HEK293 (cell line): ENCODE results near the gene UCN2.

ENCODE experiments used
- CTCF ChIA-PET: fragments of 350-600 bp; formaldehyde crosslinking; extraction: SDS; loops from one replicate; lab custom pipeline; 2021; ENCODE audit warnings: antibody characterized with exemption; lab: Yijun Ruan, JAX
- POLR2A ChIA-PET: fragments of 300-600 bp; formaldehyde crosslinking; extraction: SDS; loops from one replicate; lab custom pipeline; 2020; ENCODE audit warnings: antibody characterized with exemption, inconsistent platforms; lab: Yijun Ruan, JAX
- H3K27ac ChIP-seq: fragments of 200-500 bp; sonication (Bioruptor generic); 2 replicates; pipeline ENCODE4 v1.5.1; 2014; ENCODE audit warnings: low read depth, low read length, control low read depth, inconsistent platforms; ENCODE audit errors: extremely low read depth
- H3K36me3 ChIP-seq, 2 experiments: fragments of 200-500 bp in 1 of 2; sonication (Bioruptor generic) in 1 of 2; 1 replicate in 1 of 2; 2 replicates in 1 of 2; pipeline ENCODE4 v1.5.1; 2014 to 2017; ENCODE audit warnings: inconsistent platforms in 2 of 2, low read length in 2 of 2; ENCODE audit not compliant: control insufficient read depth in 2 of 2, insufficient read depth in 1 of 2
- H3K4me1 ChIP-seq: fragments of 200-500 bp; sonication (Bioruptor generic); 2 replicates; pipeline ENCODE4 v1.5.1; 2014; ENCODE audit warnings: mild to moderate bottlenecking, low read length, inconsistent platforms; ENCODE audit not compliant: control insufficient read depth, insufficient read depth
- H3K4me3 ChIP-seq: 2 replicates; pipeline ENCODE4 v1.5.1; 2011; ENCODE audit warnings: low read depth, mild to moderate bottlenecking, control low read depth, low read length, moderate library complexity
- H3K9me3 ChIP-seq: fragments of 200-500 bp; sonication (Bioruptor generic); 2 replicates; pipeline ENCODE4 v1.5.1; 2014; ENCODE audit warnings: low read depth, low read length, inconsistent platforms; ENCODE audit not compliant: control insufficient read depth, insufficient read depth
- REST ChIP-seq: fragments of 450-650 bp; formaldehyde crosslinking; IDR thresholded peaks from 2 replicates; pipeline ENCODE4 v1.5.1; 2016; ENCODE audit warnings: missing biosample characterization, missing genetic modification characterization
- SCRT2 ChIP-seq: fragments of 450-650 bp; formaldehyde crosslinking; IDR thresholded peaks from 2 replicates; pipeline ENCODE4 v1.5.1; 2016; ENCODE audit warnings: missing biosample characterization, missing genetic modification characterization
- SETDB1 ChIP-seq: IDR thresholded peaks from one replicate; pipeline ENCODE4 v1.6.1; 2017; ENCODE audit warnings: mild to moderate bottlenecking, low read length, moderate library complexity, mixed read lengths; ENCODE audit not compliant: insufficient read length
- TRIM28 ChIP-seq: IDR thresholded peaks from 2 replicates; pipeline ENCODE4 v1.6.1; 2011; ENCODE audit warnings: low read length, control low read depth, borderline replicate concordance
- WT1 ChIP-seq: fragments of 450-650 bp; formaldehyde crosslinking; IDR thresholded peaks from 2 replicates; pipeline ENCODE4 v1.5.1; 2016; ENCODE audit warnings: missing biosample characterization, missing genetic modification characterization
- ZBTB17 ChIP-seq: fragments of 450-650 bp; formaldehyde crosslinking; IDR thresholded peaks from 2 replicates; pipeline ENCODE4 v1.5.1; 2016; ENCODE audit warnings: missing biosample characterization, missing genetic modification characterization
- ZFP3 ChIP-seq: fragments of 450-650 bp; formaldehyde crosslinking; IDR thresholded peaks from 2 replicates; pipeline ENCODE4 v1.5.1; 2016; ENCODE audit warnings: low read depth, missing biosample characterization, missing genetic modification characterization
- ZNF155 ChIP-seq: fragments of 450-650 bp; formaldehyde crosslinking; IDR thresholded peaks from 2 replicates; pipeline ENCODE4 v1.5.1; 2016; ENCODE audit warnings: missing biosample characterization, missing genetic modification characterization
- ZNF157 ChIP-seq: fragments of 450-650 bp; formaldehyde crosslinking; IDR thresholded peaks from 2 replicates; pipeline ENCODE4 v1.5.1; 2016; ENCODE audit warnings: missing biosample characterization, missing genetic modification characterization
- ZNF174 ChIP-seq: fragments of 450-650 bp; formaldehyde crosslinking; IDR thresholded peaks from 2 replicates; pipeline ENCODE4 v1.5.0; 2017; ENCODE audit warnings: missing biosample characterization, mild to moderate bottlenecking, missing genetic modification characterization
- ZNF202 ChIP-seq: fragments of 450-650 bp; formaldehyde crosslinking; IDR thresholded peaks from 2 replicates; pipeline ENCODE4 v1.5.1; 2016; ENCODE audit warnings: missing biosample characterization, missing genetic modification characterization, borderline replicate concordance
- ZNF280C ChIP-seq: fragments of 450-650 bp; formaldehyde crosslinking; IDR thresholded peaks from 2 replicates; pipeline ENCODE4 v1.5.1; 2016; ENCODE audit warnings: missing biosample characterization, missing genetic modification characterization
- ZNF335 ChIP-seq: fragments of 450-650 bp; formaldehyde crosslinking; conservative IDR thresholded peaks from 2 replicates; pipeline ENCODE4 v1.5.1; 2016; ENCODE audit warnings: missing biosample characterization, missing genetic modification characterization
- ZNF354C ChIP-seq: fragments of 450-650 bp; formaldehyde crosslinking; IDR thresholded peaks from 2 replicates; pipeline ENCODE4 v1.5.1; 2016; ENCODE audit warnings: missing biosample characterization, missing genetic modification characterization, low read depth, borderline replicate concordance
- ZNF37A ChIP-seq: fragments of 450-650 bp; IDR thresholded peaks from 2 replicates; pipeline ENCODE4 v1.5.1; 2018; ENCODE audit warnings: missing biosample characterization, missing genetic modification characterization
- ZNF394 ChIP-seq: fragments of 450-650 bp; formaldehyde crosslinking; IDR thresholded peaks from 2 replicates; pipeline ENCODE4 v1.5.1; 2016; ENCODE audit warnings: missing biosample characterization, missing genetic modification characterization, mild to moderate bottlenecking, moderate library complexity, borderline replicate concordance
- ZNF404 ChIP-seq: fragments of 450-650 bp; formaldehyde crosslinking; IDR thresholded peaks from 2 replicates; pipeline ENCODE4 v1.5.1; 2017; ENCODE audit warnings: missing biosample characterization, missing genetic modification characterization
- ZNF76 ChIP-seq: fragments of 450-650 bp; formaldehyde crosslinking; IDR thresholded peaks from 2 replicates; pipeline ENCODE4; 2016; ENCODE audit warnings: low read depth, missing biosample characterization, missing genetic modification characterization, borderline replicate concordance

UCN2 gene

GRCh38 chr3:48596676-48597407 is 33.3 kb upstream of the UCN2 start (continued):
- no peak for TF ChIP-seq REST (tag by site-specific recombination)
- no peak for TF ChIP-seq ZNF155 (tag by site-specific recombination)
- no peak for TF ChIP-seq ZNF174
- no peak for TF ChIP-seq ZNF354C (tag by site-specific recombination)
- no peak for TF ChIP-seq ZNF76
- no peak for TF ChIP-seq ZNF202
- no peak for TF ChIP-seq ZNF280C (tag by site-specific recombination)
- no peak for TF ChIP-seq ZNF404 (tag by site-specific recombination)
- TF ChIP-seq SETDB1 = no peak
- TF ChIP-seq ZNF157 (tag by site-specific recombination) = no peak
- no peak for TF ChIP-seq ZBTB17 (tag by site-specific recombination)
- no peak for TF ChIP-seq ZNF335 (tag by site-specific recombination)
- TF ChIP-seq, all 188 proteins: peak for 0

GRCh38 chr3:48596157-48596556 is 32.6 kb upstream of the UCN2 start:
- Histone ChIP-seq H3K4me3 (no peak overlapping the region), H3K27ac (no peak overlapping the region; the same call in 1 of the 2 replicates), H3K36me3 (peaks cover 0 to 45% of the 10 kb centered on the region in 2 experiments; a peak in 1 of 3 replicates), H3K4me1 (no peaks in the 10 kb centered on the region; the same call in 1 of the 2 replicates), H3K9me3 (no peaks in the 10 kb centered on the region)
- TF ChIP-seq SCRT2 (tag by site-specific recombination) = peak; percentile 57
- TF ChIP-seq ZFP3 = no peak
- TF ChIP-seq WT1 (tag by site-specific recombination) = no peak
- no peak for TF ChIP-seq ZNF394 (tag by site-specific recombination)
- no peak for TF ChIP-seq ZNF37A
- no peak for TF ChIP-seq TRIM28
- ChIA-PET POLR2A (interaction anchor here (2.3 kb wide), 1 partner anchor 39 kb away, joined by 8 read pairs; the partner anchor contains the start of gene SLC26A6), CTCF (interaction anchor here (0.6 kb wide), 1 partner anchor 50 kb away, joined by 3 read pairs; no protein-coding TSS in a partner anchor)
